HFF-Myc (cell line): ENCODE measurements around the gene FOXP1.

Experiments
- DNase-seq: peaks from one replicate; pipeline ENCODE4 v3.0.0-alpha.2; 2011; ENCODE audit warnings: low read depth; ENCODE audit errors: extremely low read depth
- H3K4me3 ChIP-seq: replicated peaks from 2 replicates; pipeline ENCODE4 v1.5.1; 2011; ENCODE audit warnings: low read depth, mild to moderate bottlenecking, control low read depth, low read length
- TF ChIP-seq, protein P1 (sequence below): IDR thresholded peaks from 2 replicates; pipeline ENCODE4 v1.5.1; 2012; ENCODE audit warnings: mild to moderate bottlenecking, low read depth, low read length, control low read depth; ENCODE audit errors: missing control alignments

FOXP1 gene

DNA sequence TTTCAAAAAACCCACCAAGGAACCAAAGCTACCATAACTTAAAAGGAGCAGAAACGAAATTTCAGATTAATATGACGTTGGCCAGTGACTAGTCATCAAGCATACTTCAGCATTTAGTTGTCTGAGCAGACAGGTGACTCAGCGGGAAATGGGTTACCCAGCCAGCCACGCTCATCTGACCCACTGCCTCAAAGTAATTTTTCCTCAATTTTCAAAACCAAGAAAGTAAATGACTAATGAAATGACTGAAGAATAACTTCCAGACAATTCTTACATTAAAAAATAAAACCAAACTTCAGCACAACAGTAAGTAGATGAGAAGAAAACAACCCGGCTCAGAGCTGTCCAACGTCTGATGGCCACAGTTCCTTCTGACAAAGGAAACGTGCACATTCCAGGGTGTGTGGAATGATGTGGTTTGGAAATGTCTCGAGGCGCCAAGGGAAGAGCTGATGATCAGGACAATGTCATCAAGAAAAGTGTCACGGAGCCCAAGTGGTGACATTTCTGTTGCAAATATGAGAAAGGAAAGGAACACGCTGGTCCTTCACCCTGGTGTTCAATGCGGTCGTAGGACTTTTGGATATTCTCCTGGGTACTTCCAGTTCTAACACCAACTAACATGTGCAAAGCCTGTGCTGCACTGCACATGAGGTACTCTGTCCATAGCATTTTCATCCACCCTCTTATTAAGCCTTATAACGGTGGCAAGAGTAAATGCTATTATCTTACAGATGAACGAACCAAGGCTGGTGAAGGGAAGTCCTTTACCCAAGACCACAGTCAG is 79.1 kb downstream of the FOXP1 start:
- peak overlapping the region; percentile 18 for H3K4me3 ChIP-seq
- TF ChIP-seq, protein P1, sequence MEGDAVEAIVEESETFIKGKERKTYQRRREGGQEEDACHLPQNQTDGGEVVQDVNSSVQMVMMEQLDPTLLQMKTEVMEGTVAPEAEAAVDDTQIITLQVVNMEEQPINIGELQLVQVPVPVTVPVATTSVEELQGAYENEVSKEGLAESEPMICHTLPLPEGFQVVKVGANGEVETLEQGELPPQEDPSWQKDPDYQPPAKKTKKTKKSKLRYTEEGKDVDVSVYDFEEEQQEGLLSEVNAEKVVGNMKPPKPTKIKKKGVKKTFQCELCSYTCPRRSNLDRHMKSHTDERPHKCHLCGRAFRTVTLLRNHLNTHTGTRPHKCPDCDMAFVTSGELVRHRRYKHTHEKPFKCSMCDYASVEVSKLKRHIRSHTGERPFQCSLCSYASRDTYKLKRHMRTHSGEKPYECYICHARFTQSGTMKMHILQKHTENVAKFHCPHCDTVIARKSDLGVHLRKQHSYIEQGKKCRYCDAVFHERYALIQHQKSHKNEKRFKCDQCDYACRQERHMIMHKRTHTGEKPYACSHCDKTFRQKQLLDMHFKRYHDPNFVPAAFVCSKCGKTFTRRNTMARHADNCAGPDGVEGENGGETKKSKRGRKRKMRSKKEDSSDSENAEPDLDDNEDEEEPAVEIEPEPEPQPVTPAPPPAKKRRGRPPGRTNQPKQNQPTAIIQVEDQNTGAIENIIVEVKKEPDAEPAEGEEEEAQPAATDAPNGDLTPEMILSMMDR: no peak
- peak; percentile 40 for DNase-seq

DNA sequence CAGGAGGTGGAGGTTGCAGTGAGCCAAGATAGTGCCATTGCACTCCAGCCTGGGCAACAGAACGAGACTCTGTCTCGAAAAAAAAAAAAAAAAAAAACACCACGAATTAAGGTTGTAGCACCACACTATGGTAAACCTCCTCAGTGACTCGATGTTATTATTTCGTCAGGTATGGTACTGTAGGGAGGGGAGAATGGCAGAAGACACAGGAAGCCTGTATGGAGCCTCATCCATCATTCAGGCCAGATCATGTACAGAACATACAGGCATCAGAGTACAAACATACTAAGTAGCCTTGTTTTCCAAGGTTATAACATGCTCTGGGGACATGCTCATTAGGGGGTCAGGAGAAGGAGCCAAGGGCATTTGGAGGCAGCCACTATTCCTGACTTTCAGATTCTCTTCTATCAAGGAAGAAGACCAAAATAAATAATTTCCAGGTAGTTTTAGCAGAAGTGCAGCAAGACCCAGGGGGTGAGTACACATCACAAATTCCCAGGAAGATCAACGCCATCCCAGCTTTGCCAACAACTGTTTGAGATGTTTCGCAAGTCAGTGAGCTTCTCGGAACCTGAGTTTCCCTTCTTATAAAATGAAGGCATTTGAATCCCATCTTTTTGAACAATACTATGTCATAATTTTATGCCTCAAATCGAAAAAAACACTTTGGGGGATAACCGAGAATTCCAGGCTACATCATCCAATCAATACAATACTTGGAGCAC is 79.8 kb downstream of the FOXP1 start:
- peak overlapping the region; percentile 18 for H3K4me3 ChIP-seq
- no peak for DNase-seq
- TF ChIP-seq, protein P1: no peak

DNA sequence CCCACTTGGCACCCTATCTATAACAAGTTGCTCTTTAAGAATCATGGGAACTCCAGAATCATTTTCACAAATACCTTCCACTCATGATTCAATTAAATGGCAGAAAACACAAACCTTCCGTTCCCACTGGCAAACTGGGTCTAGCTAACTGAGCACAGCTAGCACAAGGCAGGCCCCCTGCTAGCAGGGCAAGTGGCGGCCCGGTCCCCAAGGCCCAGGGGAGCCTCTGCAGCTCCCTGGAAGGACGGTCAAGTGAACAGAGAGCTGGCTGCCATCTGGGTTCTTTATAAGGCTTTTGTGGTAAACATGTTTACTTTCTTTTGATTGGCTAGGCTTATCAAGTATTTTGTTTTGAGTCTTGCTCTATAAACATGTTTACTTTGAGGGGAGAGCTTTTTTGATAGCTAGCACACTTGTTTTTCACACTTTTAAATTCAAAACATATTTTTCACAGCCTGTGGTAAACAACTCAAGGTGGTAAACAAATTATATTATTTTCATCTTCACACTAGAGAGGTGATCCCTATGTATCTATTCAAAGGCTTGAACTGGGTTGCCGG is 81.4 kb downstream of the FOXP1 start:
- TF ChIP-seq, protein P1: no peak
- no peak for DNase-seq
- H3K4me3 ChIP-seq: no peak overlapping the region

DNA sequence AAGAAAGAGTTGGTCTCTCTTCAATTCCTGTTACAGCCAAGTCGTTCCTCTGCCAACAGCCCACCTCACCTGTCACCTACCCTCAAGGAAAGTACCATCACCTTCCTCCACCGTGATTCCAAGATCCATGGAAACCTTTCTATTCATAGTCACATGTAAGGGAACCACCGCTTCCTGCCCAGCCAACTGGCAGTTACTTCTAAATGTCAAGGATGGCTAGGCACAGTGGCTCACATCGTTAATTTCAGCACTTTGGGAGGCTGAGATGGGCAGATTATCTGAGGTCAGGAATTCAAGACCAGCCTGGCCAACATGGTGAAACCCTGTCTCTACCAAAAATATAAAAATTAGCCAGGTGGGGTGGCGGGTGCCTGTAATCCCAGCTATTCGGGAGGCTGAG is 82.8 kb downstream of the FOXP1 start:
- TF ChIP-seq, protein P1: no peak
- H3K4me3 ChIP-seq: no peak overlapping the region
- DNase-seq: no peak

DNA sequence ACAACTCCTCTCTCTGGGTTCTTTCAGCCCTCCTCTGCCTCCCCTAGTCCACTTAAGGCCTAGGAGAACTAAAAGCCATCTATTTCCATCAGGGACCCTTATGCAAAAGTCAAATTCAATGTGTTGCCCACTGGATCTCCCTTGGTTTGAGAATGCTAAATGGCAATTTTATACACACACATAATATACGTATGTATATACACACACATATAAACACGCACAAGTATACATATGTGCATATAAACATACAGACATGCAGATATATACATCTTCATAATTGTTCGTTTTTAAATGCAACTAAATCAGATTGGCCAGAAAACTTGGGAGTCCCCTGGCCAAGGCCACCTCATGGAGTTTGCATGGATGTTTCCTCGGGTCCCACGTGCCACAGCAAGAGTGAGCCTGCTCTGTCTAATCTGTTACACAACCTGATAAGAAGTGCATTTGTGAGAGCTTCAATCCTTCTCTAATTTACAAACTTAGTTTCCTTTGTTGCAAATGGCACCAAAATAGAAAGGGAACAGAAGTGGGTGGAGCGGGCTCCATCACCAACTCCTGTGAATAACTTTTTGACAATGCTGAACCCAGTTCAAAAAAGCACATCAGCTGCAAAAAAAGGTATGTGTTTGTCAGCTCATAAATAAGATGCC is 84.2 kb downstream of the FOXP1 start:
- no peak overlapping the region for H3K4me3 ChIP-seq
- DNase-seq: no peak

DNA sequence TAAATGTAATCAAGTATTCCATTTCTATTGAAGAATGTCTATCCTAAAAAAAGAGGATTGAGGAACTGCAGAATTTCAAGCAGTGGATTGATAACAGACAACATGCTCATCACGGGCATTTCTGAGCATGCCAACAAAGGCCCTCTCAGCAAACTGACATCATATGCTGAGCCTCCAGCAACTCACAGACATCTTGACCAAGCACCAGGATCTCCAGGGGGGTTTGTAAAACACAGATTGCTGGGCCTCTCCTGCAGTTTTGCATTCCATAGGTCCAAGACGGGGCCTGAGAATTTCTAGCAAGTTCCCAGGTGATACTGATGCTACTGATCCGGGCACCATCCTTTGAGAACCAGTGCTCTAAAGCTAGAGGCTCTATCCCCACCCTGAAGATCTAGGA is 85.0 kb downstream of the FOXP1 start:
- no peak overlapping the region for H3K4me3 ChIP-seq
- TF ChIP-seq, protein P1: no peak
- DNase-seq: no peak

More for the DNA sequence above, 84.2 kb downstream of the FOXP1 start:
- TF ChIP-seq, protein P1: no peak
